GM18951 (cell line): ENCODE measurements around the gene CRBN.

Experiments used
- POLR2A ChIP-seq: IDR thresholded peaks from 4 replicates; pipeline ENCODE4 v1.6.1; 2011; ENCODE audit warnings: mild to moderate bottlenecking; ENCODE audit not compliant: insufficient read length, insufficient read depth; ENCODE audit errors: extremely low read depth
- in situ Hi-C: fragments of 300-500 bp; cut with MboI; formaldehyde crosslinking; loops from one replicate; pipeline ENCODE4 v1.12.0; 2022; ENCODE audit warnings: low sequenced_read_pairs, mixed read lengths, inconsistent platforms; ENCODE audit not compliant: unreplicated experiment

The CRBN gene

DNA sequence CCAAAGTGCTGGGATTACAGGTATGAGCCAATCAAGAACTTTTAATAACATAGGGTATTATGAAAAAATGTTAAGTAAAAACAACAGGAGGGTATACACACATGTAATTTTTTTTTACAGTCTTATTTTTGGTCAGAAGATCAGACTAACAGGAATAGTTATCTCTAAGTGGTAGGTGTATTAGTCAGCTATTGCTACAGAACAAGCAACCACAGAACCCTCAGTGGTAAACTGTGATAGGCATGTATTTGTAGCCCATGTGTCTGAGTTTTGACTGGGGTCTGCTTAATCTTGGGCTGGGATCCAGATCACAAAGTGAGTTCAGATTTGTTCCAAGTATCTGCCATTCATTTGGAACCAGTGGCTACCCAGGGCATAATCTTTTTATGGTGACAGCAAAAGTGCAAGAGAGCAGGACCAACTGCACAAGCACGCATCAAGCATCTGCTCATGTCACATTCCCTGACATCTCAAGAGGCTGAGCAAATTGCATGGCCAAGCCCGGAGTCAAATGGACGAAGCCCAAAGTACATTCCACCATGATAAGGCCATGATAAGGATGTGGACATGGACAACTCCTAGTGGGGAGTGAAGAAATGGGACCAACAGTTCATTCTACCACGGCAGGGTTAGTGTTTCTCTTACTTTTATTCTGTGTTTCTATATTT is 66.3 kb downstream of the CRBN start:
- in situ Hi-C loops: no loop called here
- no peak for TF ChIP-seq POLR2A

DNA sequence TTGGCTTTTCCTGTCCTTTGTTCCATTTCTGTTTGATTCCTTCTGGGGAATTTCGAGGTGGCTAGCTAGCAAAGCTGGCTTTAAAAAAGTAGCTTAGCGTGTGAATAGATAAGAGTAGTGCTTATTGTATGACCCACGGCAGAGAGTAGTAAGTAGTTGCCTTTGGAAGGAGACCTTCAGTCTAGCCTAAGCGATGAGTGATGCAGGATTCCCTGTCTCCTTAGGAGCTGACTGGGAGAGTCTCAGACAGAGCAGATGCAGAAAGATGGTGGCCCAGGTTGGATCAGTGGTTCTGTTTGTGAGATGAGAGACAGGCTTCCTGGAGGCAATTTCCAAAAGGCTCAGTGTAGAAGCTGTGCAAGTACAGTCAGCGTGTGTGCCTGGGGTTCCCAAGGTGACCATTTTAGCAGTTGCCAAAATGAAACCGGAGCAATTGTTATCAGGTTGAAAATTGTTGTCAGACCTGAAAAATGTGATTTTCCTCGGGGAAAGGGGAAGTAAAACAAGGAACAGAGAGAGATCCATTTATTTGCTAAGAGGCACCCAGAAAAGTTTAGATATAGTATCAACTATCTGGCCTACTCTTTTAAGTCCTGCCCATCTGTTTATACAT is 68.6 kb downstream of the CRBN start:
- in situ Hi-C loops: no loop called here
- TF ChIP-seq POLR2A: no peak

DNA sequence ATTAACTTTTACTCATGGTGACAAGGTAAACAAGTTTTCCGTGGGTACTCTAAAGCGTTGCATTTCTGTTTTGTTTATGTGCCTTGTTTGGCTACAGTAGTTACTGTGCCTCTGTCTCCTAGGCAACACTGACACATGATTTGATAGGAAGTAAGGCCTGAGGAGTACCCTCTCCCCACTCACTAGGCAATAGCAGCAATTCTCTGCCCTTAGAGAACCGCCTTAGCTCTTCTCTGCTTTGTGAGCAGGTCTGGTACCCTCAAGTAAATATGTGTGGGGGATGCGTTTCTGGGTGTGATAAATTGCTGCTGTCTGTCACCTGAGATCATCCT is 69.2 kb downstream of the CRBN start, which contains the start of gene IL5RA:
Gene IL5RA, minus strand, starts transcription at position 76 of the 332 bp plus-strand sequence. CDS start 5,390 bp downstream, outside the sequence.
- TF ChIP-seq POLR2A: no peak
- in situ Hi-C loops: no loop called here

DNA sequence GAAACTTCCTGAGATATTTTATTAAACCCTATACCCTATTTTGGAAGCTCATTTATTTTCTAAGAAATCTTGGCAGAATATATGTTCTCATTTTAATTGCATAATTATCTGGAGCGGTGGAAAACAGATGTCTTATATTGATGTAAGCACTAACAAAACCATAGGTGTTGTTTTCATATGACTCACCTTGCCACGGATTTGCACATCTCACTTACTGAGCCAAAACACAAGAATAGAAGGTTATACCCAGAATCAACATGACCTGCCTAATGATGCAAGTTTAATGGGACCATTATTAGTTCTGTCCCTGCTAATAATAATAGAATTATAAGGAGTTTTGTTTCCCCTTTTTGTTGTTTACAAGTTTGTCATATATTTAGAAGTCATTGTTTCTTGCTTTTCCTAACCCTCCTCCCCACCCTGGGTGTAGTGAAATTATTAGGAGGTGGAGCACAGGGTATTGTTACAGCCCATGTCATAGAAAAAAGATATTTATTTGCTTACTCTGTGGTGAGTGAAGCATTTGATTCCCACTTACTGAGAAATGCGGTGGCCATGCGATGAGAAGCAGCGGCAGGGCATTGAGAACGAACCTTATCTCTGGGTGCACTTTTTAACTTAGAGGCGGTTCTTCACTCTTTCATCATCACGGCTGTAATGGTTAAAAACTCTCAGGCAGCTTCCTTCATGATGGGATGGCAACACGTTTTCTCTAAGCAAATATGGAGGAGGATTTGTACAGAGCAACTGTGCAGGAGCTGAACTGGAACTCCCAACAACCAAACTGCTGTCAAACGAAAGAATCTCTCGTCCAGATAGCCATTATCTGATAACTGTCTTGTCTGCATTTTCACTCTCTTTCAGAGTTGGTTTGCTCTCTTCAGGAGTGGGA is 69.8 kb downstream of the CRBN start:
- no peak for TF ChIP-seq POLR2A
- in situ Hi-C loops: no loop called here

DNA sequence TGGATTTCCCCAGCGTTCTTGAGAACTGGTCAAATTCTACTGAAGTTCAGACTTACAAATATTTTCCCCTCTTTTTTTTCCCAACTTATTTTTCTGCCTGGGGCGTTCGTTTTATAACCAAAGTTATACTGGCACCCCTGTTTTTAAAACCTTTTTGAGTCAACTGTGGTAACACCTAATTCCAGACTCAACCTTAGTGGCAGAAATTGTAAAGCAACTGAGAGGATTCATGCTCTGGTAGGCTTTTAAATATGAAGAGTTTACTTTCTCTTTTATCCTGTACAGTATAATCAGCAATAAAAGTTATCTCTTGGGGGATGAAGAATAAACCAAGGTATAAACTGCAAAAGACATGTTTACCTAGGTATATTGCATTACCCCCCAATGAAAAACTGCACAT is 71.6 kb downstream of the CRBN start:
- in situ Hi-C loops: no loop called here
- TF ChIP-seq POLR2A: no peak

DNA sequence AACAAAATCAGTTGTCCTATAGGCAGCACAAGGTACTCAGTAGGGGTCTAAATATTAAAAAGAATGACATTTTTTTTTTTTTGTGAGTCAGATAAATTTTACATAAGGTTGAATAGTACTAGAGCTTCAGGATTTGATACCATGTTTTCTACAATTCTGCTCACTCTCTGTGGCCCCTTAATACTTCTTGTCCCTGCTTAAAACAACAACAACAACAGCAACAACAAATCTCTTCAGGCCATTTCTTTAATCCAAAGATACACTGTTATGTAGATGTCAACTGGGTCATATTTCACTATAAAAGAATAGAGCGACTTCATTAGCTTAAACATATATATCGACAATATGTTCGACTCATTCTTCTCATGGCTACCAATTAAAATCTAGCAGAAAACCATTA is 72.3 kb downstream of the CRBN start:
- in situ Hi-C loops: no loop called here
- no peak for TF ChIP-seq POLR2A

DNA sequence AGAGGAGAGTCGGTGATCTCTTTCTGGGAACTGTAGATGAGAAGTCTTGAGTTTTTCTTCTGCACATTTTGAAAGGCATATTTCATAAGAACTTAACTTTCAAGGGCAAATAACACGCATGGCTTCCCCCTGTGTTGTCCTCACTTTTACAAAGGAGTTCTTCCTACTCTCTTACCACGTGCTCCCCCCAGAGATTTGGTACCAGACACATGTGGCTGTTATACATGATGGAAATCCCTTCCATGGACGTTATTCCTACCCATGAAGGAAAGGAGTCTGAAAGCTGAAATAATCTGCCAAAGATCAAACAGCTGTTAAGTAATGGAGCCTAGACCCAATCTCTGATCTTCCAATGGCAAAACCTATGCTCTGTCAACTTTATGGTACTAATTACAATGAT is 73.7 kb downstream of the CRBN start:
- in situ Hi-C loops: no loop called here
- TF ChIP-seq POLR2A: no peak

DNA sequence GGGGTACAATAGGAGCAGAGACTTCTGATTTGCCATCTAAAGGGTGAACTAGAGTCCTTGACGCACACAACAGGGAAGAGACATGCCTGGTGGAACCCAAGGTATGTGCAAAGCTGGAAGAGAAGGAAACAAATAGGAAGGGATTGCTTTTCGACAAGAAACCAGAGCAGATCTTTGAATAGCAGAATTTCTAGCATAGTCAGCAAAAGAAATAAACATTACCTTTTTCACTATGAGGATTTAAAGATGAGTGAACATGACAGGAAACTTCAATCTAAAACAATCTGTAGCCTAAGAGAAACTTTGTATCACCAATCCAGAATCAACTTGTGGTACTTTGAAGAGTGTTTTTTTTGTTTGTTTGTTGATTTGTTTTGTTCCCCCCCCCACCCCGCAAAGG is 74.2 kb downstream of the CRBN start:
- in situ Hi-C loops: no loop called here
- no peak for TF ChIP-seq POLR2A

DNA sequence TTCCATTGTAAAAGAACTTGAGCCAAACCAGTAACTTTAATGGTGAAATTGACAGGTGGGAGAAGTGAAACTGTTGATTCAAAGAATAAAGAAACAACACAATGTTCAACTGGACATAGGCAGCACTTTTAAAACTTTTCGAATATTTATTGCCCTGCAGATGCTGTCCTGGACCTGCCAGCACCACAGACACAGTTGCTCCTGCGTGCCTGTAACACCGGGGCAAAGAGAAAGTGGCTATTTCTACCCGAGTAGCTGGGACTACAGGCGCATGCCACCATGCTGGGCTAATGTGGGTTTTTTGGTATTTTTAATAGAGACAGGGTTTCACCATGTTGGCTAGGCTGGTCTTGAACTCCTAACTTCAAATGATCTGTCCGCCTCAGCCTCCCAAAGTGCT is 76.7 kb downstream of the CRBN start:
- in situ Hi-C loops: no loop called here
- no peak for TF ChIP-seq POLR2A

DNA sequence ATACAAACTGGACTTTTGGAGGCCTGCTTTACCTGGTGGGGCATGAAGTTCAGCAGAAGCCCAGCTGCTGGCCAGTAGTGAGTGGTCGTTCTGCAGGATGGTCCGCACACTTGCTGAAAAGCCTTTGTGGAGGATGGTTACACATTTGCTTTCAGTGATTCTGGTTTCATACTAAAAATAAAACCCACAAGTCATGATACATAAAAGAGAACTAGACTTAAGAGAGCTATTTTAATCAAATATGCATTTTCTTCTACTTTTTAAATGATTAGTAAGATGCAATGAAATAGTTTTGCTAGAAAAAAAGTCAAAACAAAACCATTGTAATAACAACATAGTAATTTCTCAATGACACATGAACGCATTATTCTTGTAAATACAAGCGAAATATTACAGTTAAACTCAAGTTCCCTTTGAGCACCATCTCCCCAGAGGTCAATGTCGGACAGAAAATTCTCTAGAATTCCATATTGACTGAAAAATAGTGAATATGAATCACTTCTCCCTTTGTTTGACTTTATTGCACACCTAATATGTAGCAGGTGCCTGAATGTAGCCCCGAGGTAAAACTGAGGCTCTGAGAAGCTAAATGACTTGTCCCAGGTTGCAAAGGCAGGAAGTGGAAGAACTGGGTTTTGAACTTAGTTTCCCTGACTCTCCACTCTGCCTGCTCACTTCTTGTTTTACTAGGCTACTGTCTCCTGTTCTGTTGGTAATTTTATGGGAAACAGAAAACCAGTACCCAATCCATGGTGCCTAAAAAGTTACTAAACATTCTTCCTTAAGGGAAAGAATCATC is 77.6 kb downstream of the CRBN start:
- no peak for TF ChIP-seq POLR2A
- in situ Hi-C loops: no loop called here
